Gastrocnemius medialis (tissue), 4 donors: ENCODE measurements around the gene MAN2C1. TPM values are rescaled to one million over a fixed set of nuclear protein-coding genes. Genes with fewer than 3 reads are reported as not detected.
A peak's percentile ranks its signal among the peaks of the same experiment; 100 is the strongest.
"Not testable (repeated sequence)": the region's sequence is repeated elsewhere in the genome, so short reads cannot be mapped to it uniquely, and the experiment has no call there.

Source experiments
- ATAC-seq, 2 donors: fragments of 150-250 bp; one replicate each; pipeline ENCODE4 v1.9.1; 2016
- DNase-seq, 2 donors: peaks; one replicate each; pipeline ENCODE4 v3.0.0-alpha.2; 2019
- H3K27ac ChIP-seq, 4 donors: fragments of 200-600 bp; sonication (generic); 1 replicate in 1 of 4; 2 replicates in 3 of 4; pipeline ENCODE4 v1.5.1; 2016 to 2018; ENCODE audit warnings: mild to moderate bottlenecking in 2 of 4, moderate library complexity in 1 of 4
- H3K27me3 ChIP-seq, 3 donors: fragments of 200-600 bp; sonication (generic) in 2 of 3; 1 replicate in 1 of 3; 2 replicates in 2 of 3; pipeline versions ENCODE4 v1.5.1 to v1.6.0; 2016 to 2019; ENCODE audit warnings: mild to moderate bottlenecking in 1 of 3, moderate library complexity in 1 of 3
- H3K36me3 ChIP-seq, 2 donors: fragments of 200-600 bp; sonication (generic) in 1 of 2; one replicate each; pipeline ENCODE4 v1.5.1; 2017 to 2018
- H3K4me1 ChIP-seq, 2 donors: fragments of 200-600 bp; sonication (generic) in 1 of 2; one replicate each; pipeline ENCODE4 v1.5.1; 2016 to 2017; ENCODE audit warnings: mild to moderate bottlenecking in 2 of 2
- H3K4me3 ChIP-seq, 4 donors: fragments of 200-600 bp; sonication (generic) in 3 of 4; 1 replicate in 1 of 4; 2 replicates in 3 of 4; pipeline ENCODE4 v1.5.1; 2016 to 2019; ENCODE audit warnings: mild to moderate bottlenecking in 2 of 4
- H3K9me3 ChIP-seq, 3 donors: fragments of 200-600 bp; sonication (generic) in 2 of 3; 1 replicate in 1 of 3; 2 replicates in 2 of 3; pipeline ENCODE4 v1.5.1; 2016 to 2019
- CTCF ChIP-seq, 5 experiments: fragments of 450-650 bp in 3 of 5; fragments of 200-600 bp in 2 of 5; sonication (generic) in 2 of 5; IDR thresholded peaks in 4 of 5; conservative IDR thresholded peaks in 1 of 5; 1 replicate in 4 of 5; 2 replicates in 1 of 5; pipeline ENCODE4 v1.5.1; 2016 to 2019; ENCODE audit warnings: antibody characterized with exemption in 5 of 5, mild to moderate bottlenecking in 3 of 5, moderate library complexity in 3 of 5
- POLR2A ChIP-seq, 2 donors: fragments of 450-650 bp; IDR thresholded peaks; one replicate each; pipeline ENCODE4 v1.6.1; 2017; ENCODE audit warnings: antibody characterized with exemption in 2 of 2, mild to moderate bottlenecking in 2 of 2, moderate library complexity in 2 of 2
- in situ Hi-C, 4 donors: fragments of 200-750 bp; cut with MboI; loops; one replicate each; pipeline versions ENCODE4 v1.15.0 to v1.8.0; 2017; ENCODE audit warnings: low sequenced_read_pairs in 4 of 4
- intact Hi-C: fragments of 100-400 bp; cut with DNase I; formaldehyde crosslinking; loops from one replicate; pipeline ENCODE4 v1.15.1; 2023; ENCODE audit warnings: low total_unique reads
- total RNA-seq, 4 donors: library from RNA; depleted of rRNA; stranded (reverse); fragments of >200 nt; gene quantifications; one replicate each; pipeline versions ENCODE4 v1.1.0 to v1.2.3, GENCODE V29; 2016

The MAN2C1 gene
- total RNA-seq, 4 donors from 2014 or later: 38.9 to 116 (median 62.8) TPM

- in situ Hi-C loops (no loop called here), intact Hi-C loops (loop anchor here (1.0 kb wide), 1 partner anchor 13 kb away; no protein-coding TSS in a partner anchor)
- Histone ChIP-seq H3K4me3 (peak overlapping the region; percentile 73 to 95 (median 92)), H3K9me3 (no peaks in the 10 kb centered on the region), H3K27me3 (no peaks in the 10 kb centered on the region), H3K36me3 (no peaks in the 10 kb centered on the region), H3K4me1 (peaks cover 7 to 14% of the 10 kb centered on the region in 2 donors), H3K27ac (peak overlapping the region; percentile 60 to 85 (median 78))
- TF ChIP-seq POLR2A (IDR thresholded peaks at IDR 0.05): no peak
- no peak for TF ChIP-seq CTCF (IDR thresholded peaks at IDR 0.05 in 4 of 5, conservative IDR thresholded peaks at IDR 0.05 in 1 of 5)
- no peak for DNase-seq
- ATAC-seq: peak; percentile 8 to 42
These were observed 20.3 kb downstream of the MAN2C1 start for GRCh38 chr15:75348034-75348561.

GRCh38 chr15:75347222-75348033 lies 21.0 kb downstream of the MAN2C1 start:
- intact Hi-C loops: loop anchor here (1.0 kb wide), 1 partner anchor 12 kb away; no protein-coding TSS in a partner anchor
- Histone ChIP-seq H3K9me3 (no peaks in the 10 kb centered on the region), H3K4me3 (peak overlapping the region; percentile 73 to 95 (median 92)), H3K4me1 (peaks cover 7 to 14% of the 10 kb centered on the region in 2 donors), H3K27me3 (no peaks in the 10 kb centered on the region), H3K36me3 (no peaks in the 10 kb centered on the region), H3K27ac (peak overlapping the region; percentile 60 to 85 (median 78))
- DNase-seq (peak in 1 of 2 donors; percentile 44), ATAC-seq (peak; percentile 70 to 80)
- in situ Hi-C loops: no loop called here
- TF ChIP-seq POLR2A (IDR thresholded peaks at IDR 0.05) (no peak), CTCF (IDR thresholded peaks at IDR 0.05 in 4 of 5, conservative IDR thresholded peaks at IDR 0.05 in 1 of 5) (peak in 1 of 5 experiments; percentile 12)

- peaks cover 7 to 14% of the 10 kb centered on the region in 2 donors for H3K4me1 ChIP-seq
- intact Hi-C loops: no loop called here
- ATAC-seq: peak in 1 of 2 donors; percentile 8
- H3K9me3 ChIP-seq: no peaks in the 10 kb centered on the region
- in situ Hi-C loops: no loop called here
- no peak for TF ChIP-seq CTCF (IDR thresholded peaks at IDR 0.05 in 4 of 5, conservative IDR thresholded peaks at IDR 0.05 in 1 of 5)
- TF ChIP-seq POLR2A (IDR thresholded peaks at IDR 0.05): no peak
- no peak for DNase-seq
- no peaks in the 10 kb centered on the region for H3K27me3 ChIP-seq
- peak within 1 kb of the TSS; percentile 60 to 85 (median 78) for H3K27ac ChIP-seq
- H3K36me3 ChIP-seq: no peaks in the 10 kb centered on the region
- H3K4me3 ChIP-seq: peak within 1 kb of the TSS; percentile 73 to 95 (median 92)
These were observed 21.6 kb downstream of the MAN2C1 start, which contains the start of gene NEIL1 for GRCh38 chr15:75346796-75347221. TSS of gene NEIL1 (plus strand) at chr15:75347039. CDS start at chr15:75348906, 1,867 bp downstream.

GRCh38 chr15:75343953-75344352 lies 24.5 kb downstream of the MAN2C1 start:
- in situ Hi-C loops, H3K9me3 ChIP-seq, intact Hi-C loops, H3K27me3 ChIP-seq, ATAC-seq, DNase-seq, H3K27ac ChIP-seq, H3K36me3 ChIP-seq, H3K4me3 ChIP-seq: not testable (repeated sequence)
- peaks cover 7 to 12% of the 10 kb centered on the region in 2 donors for H3K4me1 ChIP-seq

GRCh38 chr15:75342221-75342620 lies 26.2 kb downstream of the MAN2C1 start:
- intact Hi-C loops: no loop called here
- DNase-seq (no peak), ATAC-seq (no peak)
- Histone ChIP-seq H3K4me1 (peaks cover 4% of the 10 kb centered on the region in 2 donors), H3K27me3 (no peaks in the 10 kb centered on the region), H3K9me3 (no peaks in the 10 kb centered on the region), H3K36me3 (no peaks in the 10 kb centered on the region), H3K27ac (no peak overlapping the region), H3K4me3 (no peak overlapping the region)
- in situ Hi-C loops: no loop called here
- no peak for TF ChIP-seq POLR2A (IDR thresholded peaks at IDR 0.05)
- no peak for TF ChIP-seq CTCF (IDR thresholded peaks at IDR 0.05 in 4 of 5, conservative IDR thresholded peaks at IDR 0.05 in 1 of 5)
